CD4-positive, alpha-beta T cell treated with Interleukin-15 for 4 hours (primary cell): ENCODE results near the gene KIAA0232.
A peak's percentile ranks its signal among the peaks of the same experiment; 100 is the strongest.

Experiments used
- DNase-seq: peaks from one replicate; pipeline ENCODE4 v3.0.0-alpha.2; 2020; ENCODE audit warnings: low spot score

KIAA0232 gene

GRCh38 chr4:6852582-6852981 is 70.1 kb downstream of the KIAA0232 start:
- no peak for DNase-seq

- DNase-seq: no peak
Observed at GRCh38 chr4:6854098-6854744, 71.7 kb downstream of the KIAA0232 start.

- DNase-seq: peak; percentile 62
Observed at GRCh38 chr4:6855692-6856297, 73.3 kb downstream of the KIAA0232 start.

GRCh38 chr4:6856391-6856790 is 73.9 kb downstream of the KIAA0232 start:
- no peak for DNase-seq

- DNase-seq: no peak
Observed at GRCh38 chr4:6857009-6857882, 74.7 kb downstream of the KIAA0232 start.

- DNase-seq: no peak
Observed at GRCh38 chr4:6858997-6859396, 76.5 kb downstream of the KIAA0232 start.

- no peak for DNase-seq
Observed at GRCh38 chr4:6859543-6859942, 77.0 kb downstream of the KIAA0232 start.

- no peak for DNase-seq
Observed at GRCh38 chr4:6868386-6868785, 85.9 kb downstream of the KIAA0232 start.

GRCh38 chr4:6869944-6870343 is 87.4 kb downstream of the KIAA0232 start:
- no peak for DNase-seq

- DNase-seq: no peak
Observed at GRCh38 chr4:6873291-6873690, 90.8 kb downstream of the KIAA0232 start.

GRCh38 chr4:6873792-6874461 is 91.4 kb downstream of the KIAA0232 start:
- DNase-seq: peak; percentile 76

- DNase-seq: no peak
Observed at GRCh38 chr4:6874981-6875380, 92.5 kb downstream of the KIAA0232 start.

- no peak for DNase-seq
Observed at GRCh38 chr4:6875431-6875831, 92.9 kb downstream of the KIAA0232 start.

- DNase-seq: no peak
Observed at GRCh38 chr4:6876440-6876839, 93.9 kb downstream of the KIAA0232 start.

GRCh38 chr4:6877067-6877466 is 94.5 kb downstream of the KIAA0232 start:
- DNase-seq: no peak

- no peak for DNase-seq
Observed at GRCh38 chr4:6878451-6879059, 96.0 kb downstream of the KIAA0232 start.

- no peak for DNase-seq
Observed at GRCh38 chr4:6880691-6881090, 98.2 kb downstream of the KIAA0232 start.

GRCh38 chr4:6881908-6882307 is 99.4 kb downstream of the KIAA0232 start:
- DNase-seq: no peak

- no peak for DNase-seq
Observed at GRCh38 chr4:6884341-6884870, 101.9 kb downstream of the KIAA0232 start.

GRCh38 chr4:6885953-6886557 is 103.5 kb downstream of the KIAA0232 start:
- DNase-seq: peak; percentile 27

GRCh38 chr4:6886886-6887285 is 104.4 kb downstream of the KIAA0232 start:
- no peak for DNase-seq
